HG02610 (cell line): ENCODE measurements around the gene CPPED1.

Experiments
- ATAC-seq: cut with Tn5 transposase; IDR thresholded peaks from one replicate; pipeline ENCODE4 v1.9.1; 2021; ENCODE audit warnings: mild to moderate bottlenecking, moderate library complexity; ENCODE audit not compliant: unreplicated experiment

The CPPED1 gene

GRCh38 chr16:12740986-12741610 is 62.6 kb downstream of the CPPED1 start:
- no peak for ATAC-seq

GRCh38 chr16:12739738-12740137 is 63.9 kb downstream of the CPPED1 start:
- no peak for ATAC-seq

- no peak for ATAC-seq
Observed at GRCh38 chr16:12737563-12737962, 66.1 kb downstream of the CPPED1 start.

GRCh38 chr16:12735805-12736204 is 67.9 kb downstream of the CPPED1 start:
- no peak for ATAC-seq

GRCh38 chr16:12732600-12732999 is 71.1 kb downstream of the CPPED1 start:
- ATAC-seq, result no peak

- ATAC-seq, result no peak
Observed at GRCh38 chr16:12729448-12729847, 74.2 kb downstream of the CPPED1 start.

- ATAC-seq, result no peak
Observed at GRCh38 chr16:12728469-12728868, 75.2 kb downstream of the CPPED1 start.

GRCh38 chr16:12724226-12724625 is 79.5 kb downstream of the CPPED1 start:
- no peak for ATAC-seq

GRCh38 chr16:12723681-12724080 is 80.0 kb downstream of the CPPED1 start:
- ATAC-seq, result no peak

- no peak for ATAC-seq
Observed at GRCh38 chr16:12721841-12722421, 81.8 kb downstream of the CPPED1 start.

- ATAC-seq, result no peak
Observed at GRCh38 chr16:12719972-12720371, 83.7 kb downstream of the CPPED1 start.

GRCh38 chr16:12716658-12717057 is 87.0 kb downstream of the CPPED1 start:
- ATAC-seq, result no peak

GRCh38 chr16:12709807-12710206 is 93.9 kb downstream of the CPPED1 start:
- no peak for ATAC-seq

GRCh38 chr16:12708266-12708665 is 95.4 kb downstream of the CPPED1 start:
- no peak for ATAC-seq

- ATAC-seq, result no peak
Observed at GRCh38 chr16:12706628-12707027, 97.1 kb downstream of the CPPED1 start.

- ATAC-seq, result no peak
Observed at GRCh38 chr16:12704492-12705111, 99.1 kb downstream of the CPPED1 start.

GRCh38 chr16:12703935-12704334 is 99.8 kb downstream of the CPPED1 start:
- ATAC-seq, result no peak

- no peak for ATAC-seq
Observed at GRCh38 chr16:12700161-12700560, 103.5 kb downstream of the CPPED1 start.

GRCh38 chr16:12699161-12699560 is 104.5 kb downstream of the CPPED1 start:
- no peak for ATAC-seq

- ATAC-seq, result no peak
Observed at GRCh38 chr16:12697437-12697836, 106.2 kb downstream of the CPPED1 start.

GRCh38 chr16:12695454-12695853 is 108.2 kb downstream of the CPPED1 start:
- ATAC-seq, result no peak

- ATAC-seq, result no peak
Observed at GRCh38 chr16:12690024-12690423, 113.7 kb downstream of the CPPED1 start.
